DMS 273 (cell line): ENCODE results near the gene AAR2.

Experiments used
- DNase-seq: peaks from one replicate; lab custom pipeline; 2025; ENCODE audit not compliant: unreplicated experiment; lab: John Stamatoyannopoulos, UW

The AAR2 gene

GRCh38 chr20:36275441-36276189, 39.3 kb downstream of the AAR2 start:
- DNase-seq = peak; percentile 44

- no peak for DNase-seq
Measured at GRCh38 chr20:36277546-36277945, 41.3 kb downstream of the AAR2 start.

- no peak for DNase-seq
Measured at GRCh38 chr20:36279362-36279761, 43.1 kb downstream of the AAR2 start.

GRCh38 chr20:36279776-36280175, 43.5 kb downstream of the AAR2 start:
- no peak for DNase-seq

GRCh38 chr20:36281785-36282380, 45.6 kb downstream of the AAR2 start:
- DNase-seq = no peak

- DNase-seq = no peak
Measured at GRCh38 chr20:36284751-36285150, 48.5 kb downstream of the AAR2 start.

- no peak for DNase-seq
Measured at GRCh38 chr20:36285746-36286447, 49.6 kb downstream of the AAR2 start.

GRCh38 chr20:36297656-36298055, 61.4 kb downstream of the AAR2 start:
- no peak for DNase-seq

- DNase-seq = no peak
Measured at GRCh38 chr20:36298061-36298460, 61.8 kb downstream of the AAR2 start.

- DNase-seq = no peak
Measured at GRCh38 chr20:36298795-36299339, 62.6 kb downstream of the AAR2 start.

GRCh38 chr20:36299459-36299858, 63.2 kb downstream of the AAR2 start:
- DNase-seq = no peak

- no peak for DNase-seq
Measured at GRCh38 chr20:36301359-36302119, 65.3 kb downstream of the AAR2 start.

- DNase-seq = peak; percentile 57
Measured at GRCh38 chr20:36303020-36303595, 66.8 kb downstream of the AAR2 start.

GRCh38 chr20:36303831-36304230, 67.6 kb downstream of the AAR2 start:
- no peak for DNase-seq

GRCh38 chr20:36304786-36305495, 68.7 kb downstream of the AAR2 start:
- DNase-seq = no peak

GRCh38 chr20:36305602-36306551, 69.6 kb downstream of the AAR2 start, which contains the start of gene DLGAP4:
TSS of gene DLGAP4 (plus strand) at chr20:36306339. CDS start at chr20:36431718, 125,379 bp downstream.
- DNase-seq = peak; percentile 49
